ENCODE measurements around the gene ERICH6. TPM values are rescaled to one million over a fixed set of nuclear protein-coding genes. Genes with fewer than 3 reads are reported as not detected.

Gene ERICH6
- total and polyA plus RNA-seq, 10 of the 15 experiments (the other 5 are each of a cell fraction or from before 2014, with no cell fraction given): 0.04 to 0.40 (median 0.22) TPM; not detected in 6

GRCh38 chr3:150733373-150733935, 29.7 kb upstream of the ERICH6 start:
- H3K79me2 ChIP-seq (ENCODE audit: control insufficient read depth, insufficient read depth, low read length): no peaks in the 10 kb centered on the region
- RAD21 ChIA-PET (ENCODE audit: unreplicated experiment): no interaction called here
- POLR2A ChIA-PET: no interaction called here
- no peak for ATAC-seq
- FAIRE-seq: no peak
- in situ Hi-C loops (cut with MboI): no loop called here
- BruUV-seq (replicated peaks): no TSS peak
- no peak overlapping the region for H2AFZ ChIP-seq (ENCODE audit: control insufficient read depth, low read depth, low read length)
- no peak overlapping the region for H3K9ac ChIP-seq (ENCODE audit: control insufficient read depth, insufficient read depth, low read length)
- H3K9me3 ChIP-seq (replicated peaks; ENCODE audit: control insufficient read depth, insufficient read depth, low read length): no peaks in the 10 kb centered on the region
- no peaks in the 10 kb centered on the region for H3K36me3 ChIP-seq (ENCODE audit: control insufficient read depth in 2 of 2, insufficient read depth in 2 of 2, low read length in 1 of 2)
- WGBS (ENCODE audit: insufficient coverage, insufficient replicate concordance, low lambda C conversion rate, missing lambda C conversion rate): 97% methylated on average over 8 of the region's 8 CpGs
- CTCF ChIA-PET: interaction anchor here (0.7 kb wide), 1 partner anchor 11 kb away, joined by 3 read pairs; no protein-coding TSS in a partner anchor
- no peak overlapping the region for H3K4me3 ChIP-seq
- DNase-seq (ENCODE audit: low read depth, low spot score): no peak
- H3K4me1 ChIP-seq (ENCODE audit: control insufficient read depth, insufficient read depth, low read length): peaks cover 9% of the 10 kb centered on the region
- SMC1A ChIA-PET (ENCODE audit: uncharacterized antibody, unreplicated experiment): interaction anchor here (1.1 to 1.2 kb wide), 2 partner anchors 12 to 27 kb away, joined by 3 read pairs; no protein-coding TSS in a partner anchor
- intact Hi-C loops (cut with micrococcal nuclease; ENCODE audit: unreplicated experiment): no loop called here
- no peak overlapping the region for H3K4me2 ChIP-seq (ENCODE audit: control insufficient read depth, insufficient read depth)
- no peaks in the 10 kb centered on the region for H3K27me3 ChIP-seq (replicated peaks in 1 of 2; ENCODE audit: control insufficient read depth in 2 of 2, insufficient read depth in 2 of 2, low read length in 1 of 2)
- no peaks in the 10 kb centered on the region for H4K20me1 ChIP-seq (ENCODE audit: control insufficient read depth, insufficient read depth)
- TF ChIP-seq NFXL1 (IDR thresholded peaks at IDR 0.05; ENCODE audit: borderline replicate concordance) (no peak), HSF1 (IDR thresholded peaks at IDR 0.05; ENCODE audit: low read depth, low read length) (no peak), ATF3 (IDR thresholded peaks at IDR 0.05; ENCODE audit: borderline replicate concordance, extremely low read depth, low read depth, low read length) (no peak), ELK1 (IDR thresholded peaks at IDR 0.05; ENCODE audit: low read depth, low read length) (no peak), CBX5 (IDR thresholded peaks at IDR 0.05; ENCODE audit: low read depth) (no peak), YY1 (IDR thresholded peaks at IDR 0.05; ENCODE audit: low read depth, low read length) (no peak), JUNB (IDR thresholded peaks at IDR 0.05) (no peak), ZZZ3 (IDR thresholded peaks at IDR 0.05; ENCODE audit: control insufficient read depth, insufficient read length, low read depth) (no peak)
- no peak overlapping the region for H3K27ac ChIP-seq (ENCODE audit: control insufficient read depth, insufficient read depth)
